Measurements from ENCODE around the gene ITSN1.

Gene ITSN1

DNA sequence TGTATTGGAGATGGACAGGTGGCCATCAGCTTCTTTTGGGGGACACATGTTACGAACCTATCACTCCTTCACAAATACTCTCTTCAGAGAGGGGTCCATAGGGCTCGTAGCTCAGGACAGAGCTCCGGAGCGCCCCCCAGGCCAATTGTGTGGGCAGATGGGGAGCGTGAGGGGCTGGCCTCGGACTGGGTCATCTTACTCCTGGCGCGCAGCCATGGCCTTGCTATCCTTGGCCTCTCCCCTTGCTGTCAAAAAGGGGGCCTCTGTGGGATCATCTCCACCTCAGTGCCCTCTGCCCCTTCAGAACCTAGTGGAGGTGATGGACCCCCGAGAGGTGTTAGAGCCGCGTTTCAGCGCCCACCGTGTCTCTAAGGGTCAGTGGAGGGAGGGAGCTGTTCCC, 238.3 kb downstream of the ITSN1 start:
- TF ChIP-seq FOXP2 (optimal IDR thresholded peaks at IDR 0.05; ENCODE audit: borderline replicate concordance, extremely low read depth, extremely low read length, insufficient read depth) (no peak), SIN3A (IDR thresholded peaks at IDR 0.05; ENCODE audit: borderline replicate concordance, insufficient read depth, low read length) (no peak), REST (IDR thresholded peaks at IDR 0.05; ENCODE audit: insufficient read depth in 1 of 2, low read depth in 2 of 2, low read length in 2 of 2) (no peak), POLR2AphosphoS5 (IDR thresholded peaks at IDR 0.05; ENCODE audit: low read depth, low read length) (no peak), TAF1 (IDR thresholded peaks at IDR 0.05; ENCODE audit: borderline replicate concordance, insufficient read depth, low read length) (no peak)

- TF ChIP-seq SIN3A (IDR thresholded peaks at IDR 0.05; ENCODE audit: borderline replicate concordance, insufficient read depth, low read length) (no peak), REST (IDR thresholded peaks at IDR 0.05; ENCODE audit: insufficient read depth in 1 of 2, low read depth in 2 of 2, low read length in 2 of 2) (no peak), FOXP2 (optimal IDR thresholded peaks at IDR 0.05; ENCODE audit: borderline replicate concordance, extremely low read depth, extremely low read length, insufficient read depth) (no peak), TAF1 (IDR thresholded peaks at IDR 0.05; ENCODE audit: borderline replicate concordance, insufficient read depth, low read length) (no peak), POLR2AphosphoS5 (IDR thresholded peaks at IDR 0.05; ENCODE audit: low read depth, low read length) (no peak)
Measured at GRCh38 chr21:33881689-33882440, 239.6 kb downstream of the ITSN1 start.

- no peak for TF ChIP-seq POLR2AphosphoS5 (IDR thresholded peaks at IDR 0.05; ENCODE audit: low read depth, low read length)
Measured at GRCh38 chr21:33883118-33883517, 240.8 kb downstream of the ITSN1 start.

GRCh38 chr21:33884376-33885171, 242.3 kb downstream of the ITSN1 start:
- no peak for TF ChIP-seq SIN3A (IDR thresholded peaks at IDR 0.05; ENCODE audit: borderline replicate concordance, insufficient read depth, low read length)
- no peak for TF ChIP-seq FOXP2 (optimal IDR thresholded peaks at IDR 0.05; ENCODE audit: borderline replicate concordance, extremely low read depth, extremely low read length, insufficient read depth)
- no peak for TF ChIP-seq REST (IDR thresholded peaks at IDR 0.05; ENCODE audit: insufficient read depth in 1 of 2, low read depth in 2 of 2, low read length in 2 of 2)
- no peak for TF ChIP-seq TAF1 (IDR thresholded peaks at IDR 0.05; ENCODE audit: borderline replicate concordance, insufficient read depth, low read length)
- no peak for TF ChIP-seq POLR2AphosphoS5 (IDR thresholded peaks at IDR 0.05; ENCODE audit: low read depth, low read length)

DNA sequence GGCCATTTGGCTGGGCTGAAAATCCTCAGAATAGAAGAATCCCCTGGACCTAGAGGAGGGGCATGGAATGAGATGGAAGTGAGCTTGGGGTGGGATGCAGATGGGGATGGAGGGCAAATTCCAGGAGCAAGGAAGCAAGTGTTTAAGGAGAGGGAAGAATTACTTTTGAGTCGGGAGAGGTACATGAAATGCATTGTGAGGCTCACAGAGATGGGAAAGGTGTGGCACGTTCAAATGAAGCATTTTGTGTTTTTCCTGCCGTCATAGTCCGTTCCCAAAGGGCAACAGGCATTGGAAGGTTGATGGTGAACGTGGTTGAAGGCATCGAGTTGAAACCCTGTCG, 242.8 kb downstream of the ITSN1 start:
- TF ChIP-seq FOXP2 (optimal IDR thresholded peaks at IDR 0.05; ENCODE audit: borderline replicate concordance, extremely low read depth, extremely low read length, insufficient read depth) (no peak), REST (IDR thresholded peaks at IDR 0.05; ENCODE audit: insufficient read depth in 1 of 2, low read depth in 2 of 2, low read length in 2 of 2) (no peak), POLR2AphosphoS5 (IDR thresholded peaks at IDR 0.05; ENCODE audit: low read depth, low read length) (no peak), SIN3A (IDR thresholded peaks at IDR 0.05; ENCODE audit: borderline replicate concordance, insufficient read depth, low read length) (no peak), TAF1 (IDR thresholded peaks at IDR 0.05; ENCODE audit: borderline replicate concordance, insufficient read depth, low read length) (no peak)

Data from PFSK-1 (cell line).